Suprapubic skin (tissue), 4 donors: ENCODE results near the gene C11orf91. TPM values are rescaled to one million over a fixed set of nuclear protein-coding genes. Genes with fewer than 3 reads are reported as not detected.

Experiments used
- DNase-seq, 2 donors: peaks; one replicate each; pipeline ENCODE4 v3.0.0-alpha.2; 2019; ENCODE audit warnings: low spot score in 2 of 2
- H3K27ac ChIP-seq: fragments of 200-600 bp; sonication (generic); one replicate; pipeline ENCODE4 v1.5.1; 2019
- H3K27me3 ChIP-seq: fragments of 200-600 bp; sonication (generic); one replicate; pipeline ENCODE4 v1.5.1; 2019
- H3K36me3 ChIP-seq: fragments of 200-600 bp; sonication (generic); one replicate; pipeline ENCODE4 v1.5.1; 2019
- H3K4me1 ChIP-seq: fragments of 200-600 bp; sonication (generic); one replicate; pipeline ENCODE4 v1.5.1; 2019
- H3K4me3 ChIP-seq: fragments of 200-600 bp; sonication (generic); one replicate; pipeline ENCODE4 v1.5.1; 2019; ENCODE audit warnings: mild to moderate bottlenecking
- H3K9me3 ChIP-seq: fragments of 200-600 bp; sonication (generic); one replicate; pipeline ENCODE4 v1.5.1; 2019
- EP300 ChIP-seq: sonication (generic); formaldehyde crosslinking; IDR thresholded peaks from one replicate; pipeline ENCODE4 v1.6.1; 2017; ENCODE audit warnings: antibody characterized with exemption
- POLR2A ChIP-seq, 2 donors: fragments of 450-650 bp; IDR thresholded peaks; one replicate each; pipeline ENCODE4 v1.6.1; 2017; ENCODE audit warnings: antibody characterized with exemption in 2 of 2, mild to moderate bottlenecking in 2 of 2, moderate library complexity in 2 of 2
- POLR2AphosphoS5 ChIP-seq, 3 donors: sonication (generic); formaldehyde crosslinking; IDR thresholded peaks; one replicate each; pipeline ENCODE4 v1.6.1; 2017; ENCODE audit warnings: antibody characterized with exemption in 3 of 3
- WGBS: methylation state at CpG from one replicate; pipeline ENCODE4 v1.1.5; 2018; 5-methylcytosine and 5-hydroxymethylcytosine counted together
- total RNA-seq, 4 donors: library from RNA; depleted of rRNA; stranded (reverse); fragments of >200 nt; gene quantifications; one replicate each; pipeline ENCODE4 v1.1.0, GENCODE V29; 2016
- TF ChIP-seq, protein P1 (sequence below), 2 donors: fragments of 200-600 bp in 1 of 2; fragments of 450-650 bp in 1 of 2; sonication (generic) in 1 of 2; IDR thresholded peaks; one replicate each; pipeline ENCODE4 v1.5.1; 2016 to 2019; ENCODE audit warnings: antibody characterized with exemption in 2 of 2, mild to moderate bottlenecking in 1 of 2, moderate library complexity in 1 of 2

C11orf91 gene
- total RNA-seq, 4 donors from 2014 or later: not detected

DNA sequence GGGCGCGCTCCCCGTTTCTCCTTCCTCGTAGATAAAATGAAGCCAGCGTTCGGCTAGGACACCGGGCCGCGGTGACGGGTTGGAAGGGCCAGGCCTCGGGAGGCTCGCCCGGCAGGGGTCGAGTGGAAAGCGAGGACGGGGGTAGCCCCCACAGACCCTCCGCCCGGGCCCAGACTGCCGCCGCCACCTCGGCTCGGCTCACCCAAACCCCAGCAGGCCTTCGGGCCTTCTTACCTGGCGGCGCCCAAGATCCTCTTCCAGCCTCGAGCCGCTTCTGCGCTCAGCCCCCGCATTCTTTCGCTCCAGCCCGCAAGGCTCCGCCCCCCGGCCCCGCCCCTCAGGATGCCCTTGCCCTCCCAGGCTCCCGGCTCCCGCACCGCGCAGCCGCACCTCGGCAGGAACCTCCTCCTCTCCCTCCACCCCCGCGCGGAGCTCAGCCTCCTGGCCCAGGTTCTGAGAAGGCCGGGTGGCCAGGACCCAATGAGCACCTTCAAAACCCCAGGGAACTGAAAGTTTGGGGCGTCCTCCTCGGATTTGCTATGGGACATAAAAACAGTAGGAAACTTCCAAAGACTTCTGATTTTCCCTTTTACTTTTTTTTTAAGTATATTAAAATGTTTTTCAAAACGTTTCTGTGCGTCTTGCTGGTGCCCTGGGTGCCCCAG, 35.7 kb upstream of the C11orf91 start, which contains the start of gene CD59:
Gene CD59 (minus strand): TSS at position 276 of the 665 bp plus-strand sequence. CDS start 13,978 bp downstream, outside the sequence.
- peaks cover 47% of the 10 kb centered on the region for H3K4me1 ChIP-seq
- no peaks in the 10 kb centered on the region for H3K27me3 ChIP-seq
- no peaks in the 10 kb centered on the region for H3K9me3 ChIP-seq
- TF ChIP-seq, protein P1, sequence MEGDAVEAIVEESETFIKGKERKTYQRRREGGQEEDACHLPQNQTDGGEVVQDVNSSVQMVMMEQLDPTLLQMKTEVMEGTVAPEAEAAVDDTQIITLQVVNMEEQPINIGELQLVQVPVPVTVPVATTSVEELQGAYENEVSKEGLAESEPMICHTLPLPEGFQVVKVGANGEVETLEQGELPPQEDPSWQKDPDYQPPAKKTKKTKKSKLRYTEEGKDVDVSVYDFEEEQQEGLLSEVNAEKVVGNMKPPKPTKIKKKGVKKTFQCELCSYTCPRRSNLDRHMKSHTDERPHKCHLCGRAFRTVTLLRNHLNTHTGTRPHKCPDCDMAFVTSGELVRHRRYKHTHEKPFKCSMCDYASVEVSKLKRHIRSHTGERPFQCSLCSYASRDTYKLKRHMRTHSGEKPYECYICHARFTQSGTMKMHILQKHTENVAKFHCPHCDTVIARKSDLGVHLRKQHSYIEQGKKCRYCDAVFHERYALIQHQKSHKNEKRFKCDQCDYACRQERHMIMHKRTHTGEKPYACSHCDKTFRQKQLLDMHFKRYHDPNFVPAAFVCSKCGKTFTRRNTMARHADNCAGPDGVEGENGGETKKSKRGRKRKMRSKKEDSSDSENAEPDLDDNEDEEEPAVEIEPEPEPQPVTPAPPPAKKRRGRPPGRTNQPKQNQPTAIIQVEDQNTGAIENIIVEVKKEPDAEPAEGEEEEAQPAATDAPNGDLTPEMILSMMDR (IDR thresholded peaks at IDR 0.05): no peak
- no peak for TF ChIP-seq EP300
- TF ChIP-seq POLR2A (IDR thresholded peaks at IDR 0.05): peak; percentile 70 to 92
- TF ChIP-seq POLR2AphosphoS5 (IDR thresholded peaks at IDR 0.05): peak; percentile 61 to 81 (median 71)
- DNase-seq: peak; percentile 98
- H3K27ac ChIP-seq: peak within 1 kb of the TSS; percentile 99
- peak within 1 kb of the TSS; percentile 89 for H3K4me3 ChIP-seq
- peaks cover 5% of the 10 kb centered on the region for H3K36me3 ChIP-seq
- 1% methylated on average over 32 of the region's 48 CpGs for WGBS

DNA sequence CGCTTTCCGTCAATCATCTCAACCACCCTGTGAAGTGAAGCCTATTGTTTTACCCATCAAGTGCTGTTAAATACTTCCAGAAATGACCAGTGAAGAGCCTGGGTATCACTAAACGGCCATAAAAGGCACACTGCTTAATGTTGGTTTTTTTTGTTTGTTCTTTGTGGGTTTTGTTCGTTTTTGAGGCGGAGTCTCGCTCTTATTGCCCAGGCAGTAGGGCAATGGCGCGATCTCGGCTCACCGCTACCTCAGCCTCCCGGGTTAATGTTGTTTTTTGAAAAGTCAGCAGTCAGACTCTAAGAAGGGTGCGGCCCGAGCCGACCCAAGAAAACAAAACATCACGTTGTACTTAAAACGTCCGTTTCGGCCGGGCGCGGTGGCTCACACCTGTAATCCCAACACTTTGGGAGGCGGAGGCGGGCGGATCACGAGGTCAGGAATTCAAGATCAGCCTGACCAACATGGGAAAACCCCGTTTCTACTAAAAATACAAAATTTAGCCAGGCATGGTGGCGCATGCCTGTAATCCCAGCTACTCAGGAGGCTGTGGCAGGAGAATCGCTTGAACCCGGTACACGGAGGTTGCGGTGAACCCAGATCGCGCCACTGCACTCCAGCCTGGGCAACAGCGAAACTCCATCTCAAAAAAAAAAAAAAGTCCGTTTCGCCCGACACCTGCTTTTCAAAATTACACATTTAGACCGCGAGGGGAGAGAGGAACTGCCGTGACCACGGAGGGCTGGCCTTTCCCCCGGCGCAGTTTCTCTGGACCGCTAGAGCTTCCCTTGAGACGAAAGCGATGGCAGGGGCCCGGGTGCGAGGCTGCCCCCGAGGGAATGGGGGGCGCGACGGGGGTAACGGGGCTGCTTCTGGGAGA, 34.9 kb upstream of the C11orf91 start:
- H3K9me3 ChIP-seq: no peaks in the 10 kb centered on the region
- peak overlapping the region; percentile 89 for H3K4me3 ChIP-seq
- TF ChIP-seq POLR2AphosphoS5 (IDR thresholded peaks at IDR 0.05) (no peak), POLR2A (IDR thresholded peaks at IDR 0.05) (no peak), EP300 (no peak)
- TF ChIP-seq, protein P1 (IDR thresholded peaks at IDR 0.05): no peak
- 2% methylated on average over 38 of the region's 53 CpGs for WGBS
- H3K36me3 ChIP-seq: peaks cover 5% of the 10 kb centered on the region
- DNase-seq: peak; percentile 67 to 81
- H3K27me3 ChIP-seq: no peaks in the 10 kb centered on the region
- H3K4me1 ChIP-seq: peaks cover 54% of the 10 kb centered on the region
- H3K27ac ChIP-seq: peak overlapping the region; percentile 99

DNA sequence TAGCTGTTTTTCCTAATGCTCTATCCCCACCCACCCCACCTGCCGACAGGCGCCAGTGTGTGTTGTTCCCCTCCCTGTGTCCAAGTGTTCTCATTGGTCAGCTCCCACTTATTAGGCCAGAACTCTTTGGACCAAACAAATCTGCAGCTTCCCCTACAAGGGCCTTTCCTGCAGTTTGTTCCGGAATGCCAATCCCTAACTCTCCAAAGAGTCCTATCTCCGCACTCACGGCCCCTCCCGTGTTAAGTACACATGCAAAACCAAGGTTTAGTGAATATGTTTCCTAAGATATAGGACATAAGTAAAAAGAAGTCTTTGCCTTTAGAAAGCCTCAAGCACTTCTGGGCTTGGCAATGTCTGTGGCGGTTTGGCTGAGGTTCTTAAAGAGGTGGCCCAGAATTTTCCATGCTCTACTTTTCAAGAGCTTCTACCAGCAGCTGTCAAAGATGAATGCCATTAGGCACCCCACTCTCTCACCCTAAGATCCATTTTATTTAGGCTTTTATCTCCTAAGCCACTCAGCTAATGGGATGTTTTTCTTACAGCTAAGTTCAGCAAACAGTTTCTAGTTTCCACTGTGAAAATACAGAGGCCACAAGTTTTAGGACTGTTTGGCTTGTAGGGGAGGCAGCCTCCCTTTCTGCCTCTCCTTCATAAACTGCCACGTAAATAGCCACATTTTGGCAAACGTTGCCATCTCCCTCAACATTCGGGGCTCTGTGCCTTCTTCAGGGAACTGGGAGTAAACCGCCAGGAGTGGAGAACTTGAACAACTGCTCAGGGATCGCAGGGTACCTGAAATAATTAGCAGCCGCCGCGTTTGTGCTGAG, 34.0 kb upstream of the C11orf91 start:
- peaks cover 61% of the 10 kb centered on the region for H3K4me1 ChIP-seq
- peak overlapping the region; percentile 89 for H3K4me3 ChIP-seq
- peaks cover 5% of the 10 kb centered on the region for H3K36me3 ChIP-seq
- WGBS: 13% methylated on average over 15 of the region's 15 CpGs
- DNase-seq: peak; percentile 73 to 83
- H3K27ac ChIP-seq: peak overlapping the region; percentile 99
- no peaks in the 10 kb centered on the region for H3K9me3 ChIP-seq
- TF ChIP-seq, protein P1 (IDR thresholded peaks at IDR 0.05): no peak
- no peak for TF ChIP-seq POLR2AphosphoS5 (IDR thresholded peaks at IDR 0.05)
- TF ChIP-seq POLR2A (IDR thresholded peaks at IDR 0.05): no peak
- TF ChIP-seq EP300: no peak
- no peaks in the 10 kb centered on the region for H3K27me3 ChIP-seq

DNA sequence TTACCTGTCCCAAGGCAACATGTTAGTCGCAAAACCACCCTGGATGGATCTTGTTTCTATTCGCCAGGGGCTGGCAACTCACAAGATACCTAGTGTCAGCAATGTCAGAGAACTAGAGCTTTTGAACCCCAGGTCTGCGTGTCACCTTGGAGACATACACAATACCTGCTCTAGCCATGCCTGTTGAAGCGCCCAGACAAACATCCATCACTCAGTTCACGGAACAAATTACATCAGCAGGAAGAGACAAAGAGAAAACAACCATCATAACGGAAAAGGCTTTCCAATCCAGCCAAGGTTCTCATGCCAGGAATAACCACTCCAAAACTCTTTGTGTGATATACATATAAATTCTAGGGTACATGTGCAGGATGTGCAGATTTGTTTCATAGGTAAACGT, 33.4 kb upstream of the C11orf91 start:
- TF ChIP-seq POLR2A (IDR thresholded peaks at IDR 0.05) (no peak), EP300 (no peak), POLR2AphosphoS5 (IDR thresholded peaks at IDR 0.05) (no peak)
- TF ChIP-seq, protein P1 (IDR thresholded peaks at IDR 0.05): no peak
- Histone ChIP-seq H3K27ac (peak overlapping the region; percentile 99), H3K9me3 (no peaks in the 10 kb centered on the region), H3K36me3 (peaks cover 5% of the 10 kb centered on the region), H3K4me3 (peak overlapping the region; percentile 89), H3K27me3 (no peaks in the 10 kb centered on the region), H3K4me1 (peaks cover 68% of the 10 kb centered on the region)
- WGBS: 47% methylated on average over 7 of the region's 7 CpGs
- DNase-seq: no peak
